Activated B cell treated with CpG ODN at 0.5 μM for 24 hours (primary cell): ENCODE data around the gene PIM3. TPM values are rescaled to one million over a fixed set of nuclear protein-coding genes. Genes with fewer than 3 reads are reported as not detected.
A peak's percentile ranks its signal among the peaks of the same experiment; 100 is the strongest.

ENCODE experiments used
- ATAC-seq: fragments of 200-7000 bp; cut with Tn5 transposase; one replicate; pipeline ENCODE4 v1.10.0; 2021; ENCODE audit warnings: low read depth, mild to moderate bottlenecking, moderate library complexity
- CTCF ChIA-PET: fragments of 350-600 bp; sonication (Branson Sonifier 250); formaldehyde crosslinking; loops from one replicate; lab custom pipeline; 2021; ENCODE audit warnings: antibody characterized with exemption; lab: Charles Lee
- POLR2A ChIA-PET: fragments of 350-600 bp; sonication (Branson Sonifier 250); formaldehyde crosslinking; loops from one replicate; lab custom pipeline; 2021; ENCODE audit warnings: antibody characterized with exemption; lab: Charles Lee
- DNase-seq: peaks from one replicate; pipeline ENCODE4 v3.0.0; 2022
- H3K27ac Mint-ChIP-seq: one replicate; pipeline ENCODE4 v1.8.0; 2020; ENCODE audit warnings: mixed read lengths
- H3K27me3 Mint-ChIP-seq: one replicate; pipeline ENCODE4 v1.8.0; 2021; ENCODE audit warnings: mixed read lengths
- H3K36me3 Mint-ChIP-seq: one replicate; pipeline ENCODE4 v1.8.0; 2021; ENCODE audit warnings: low read depth, mixed read lengths
- H3K4me1 Mint-ChIP-seq: one replicate; pipeline ENCODE4 v1.8.0; 2021; ENCODE audit warnings: mixed read lengths
- H3K4me3 Mint-ChIP-seq: one replicate; pipeline ENCODE4 v1.8.0; 2020; ENCODE audit warnings: mild to moderate bottlenecking, mixed read lengths
- H3K9me3 Mint-ChIP-seq: one replicate; pipeline ENCODE4 v1.8.0; 2020; ENCODE audit warnings: mixed read lengths
- CTCF ChIP-seq: fragments of 200-600 bp; IDR thresholded peaks from one replicate; pipeline ENCODE4 v1.8.0; 2022; ENCODE audit warnings: antibody characterized with exemption, mild to moderate bottlenecking
- intact Hi-C: fragments of 100-400 bp; cut with micrococcal nuclease; formaldehyde crosslinking; loops from one replicate; pipeline ENCODE4 v1.15.1; 2024
- total RNA-seq: library from RNA; stranded (reverse); gene quantifications from 2 replicates; pipeline ENCODE4 v1.2.3, GENCODE V29; 2022

PIM3 gene
- total RNA-seq, 1 donor from 2014 or later = 91.7 TPM

- CTCF ChIA-PET = no interaction called here
- POLR2A ChIA-PET = interaction anchor here (0.5 to 18.9 kb wide), 17 partner anchors 8 to 644 kb away, joined by 3 to 828 read pairs (median 7); partner anchors contain the start of genes IL17REL and PIM3
- ATAC-seq = peak; percentile 20
Measured at GRCh38 chr22:49971232-49972162, 10.9 kb downstream of the PIM3 start.

GRCh38 chr22:49972163-49973017 lies 11.8 kb downstream of the PIM3 start:
- intact Hi-C loops = no loop called here
- CTCF ChIA-PET = no interaction called here
- no peak overlapping the region for H3K4me3 Mint-ChIP-seq

More at GRCh38 chr22:49971232-49972162, 10.9 kb downstream of the PIM3 start:
- intact Hi-C loops = loop anchor here (2.0 kb wide), 2 partner anchors 35 to 219 kb away; no protein-coding TSS in a partner anchor
- H3K27ac Mint-ChIP-seq = peak overlapping the region; percentile 85
- TF ChIP-seq CTCF = no peak
- peaks cover 36% of the 10 kb centered on the region for H3K4me1 Mint-ChIP-seq
- no peaks in the 10 kb centered on the region for H3K9me3 Mint-ChIP-seq
- peak overlapping the region; percentile 80 for H3K4me3 Mint-ChIP-seq
- DNase-seq = peak; percentile 46
- H3K27me3 Mint-ChIP-seq = no peaks in the 10 kb centered on the region
- no peaks in the 10 kb centered on the region for H3K36me3 Mint-ChIP-seq

GRCh38 chr22:49973018-49973961 lies 12.7 kb downstream of the PIM3 start:
- TF ChIP-seq CTCF = no peak
- no peaks in the 10 kb centered on the region for H3K36me3 Mint-ChIP-seq
- H3K27me3 Mint-ChIP-seq = no peaks in the 10 kb centered on the region
- ATAC-seq (no peak), DNase-seq (no peak)
- peaks cover 33% of the 10 kb centered on the region for H3K4me1 Mint-ChIP-seq
- no peak overlapping the region for H3K27ac Mint-ChIP-seq
- no peaks in the 10 kb centered on the region for H3K9me3 Mint-ChIP-seq
- CTCF ChIA-PET = no interaction called here
- POLR2A ChIA-PET = no interaction called here
- no peak overlapping the region for H3K4me3 Mint-ChIP-seq
- intact Hi-C loops = no loop called here

More at GRCh38 chr22:49972163-49973017, 11.8 kb downstream of the PIM3 start:
- TF ChIP-seq CTCF = no peak
- ATAC-seq (no peak), DNase-seq (peak; percentile 25)
- Mint-ChIP-seq H3K27me3 (no peaks in the 10 kb centered on the region), H3K27ac (no peak overlapping the region), H3K4me1 (peaks cover 35% of the 10 kb centered on the region), H3K9me3 (no peaks in the 10 kb centered on the region), H3K36me3 (no peaks in the 10 kb centered on the region)
- POLR2A ChIA-PET = interaction anchor here (0.6 to 18.9 kb wide), 9 partner anchors 7 to 220 kb away, joined by 3 to 828 read pairs (median 10); partner anchors contain the start of genes IL17REL and PIM3

GRCh38 chr22:49975543-49976389 lies 15.2 kb downstream of the PIM3 start:
- H3K9me3 Mint-ChIP-seq = peaks cover 8% of the 10 kb centered on the region
- DNase-seq (peak; percentile 36), ATAC-seq (peak; percentile 34)
- intact Hi-C loops = loop anchor here (2.0 to 5.0 kb wide), 4 partner anchors 15 to 57 kb away; partner anchors contain the start of gene PIM3
- CTCF ChIA-PET = interaction anchor here (0.8 to 1.4 kb wide), 3 partner anchors 18 to 45 kb away, joined by 3 to 6 read pairs (median 4); no protein-coding TSS in a partner anchor
- no peaks in the 10 kb centered on the region for H3K27me3 Mint-ChIP-seq
- POLR2A ChIA-PET = interaction anchor here (0.7 to 2.1 kb wide), 7 partner anchors 9 to 55 kb away, joined by 3 to 16 read pairs (median 5); partner anchors contain the start of gene PIM3
- peak overlapping the region; percentile 60 for H3K27ac Mint-ChIP-seq
- H3K4me3 Mint-ChIP-seq = peak overlapping the region; percentile 24
- H3K4me1 Mint-ChIP-seq = peaks cover 30% of the 10 kb centered on the region
- TF ChIP-seq CTCF = no peak
- H3K36me3 Mint-ChIP-seq = peaks cover 4% of the 10 kb centered on the region
